ENCODE results near the gene ABCA2. TPM values are rescaled to one million over a fixed set of nuclear protein-coding genes. Genes with fewer than 3 reads are reported as not detected.

Gene ABCA2
- total and polyA plus RNA-seq, 2 donors, result 11.1 to 30.8 TPM

GRCh38 chr9:137025517-137025966 is 2.5 kb downstream of the ABCA2 start:
- DNase-seq (ENCODE audit: extremely low spot score), result no peak
- H3K4me3 ChIP-seq (ENCODE audit: low read depth, low read length), result no peak overlapping the region

GRCh38 chr9:137023583-137023991 is 4.5 kb downstream of the ABCA2 start:
- Histone ChIP-seq H3K4me3 (ENCODE audit: low read depth, low read length) (no peak overlapping the region), H3K36me3 (ENCODE audit: insufficient read depth) (no peaks in the 10 kb centered on the region), H3K4me1 (ENCODE audit: insufficient read depth) (no peaks in the 10 kb centered on the region), H3K27ac (ENCODE audit: low read depth) (no peak overlapping the region)
- no peak for DNase-seq (ENCODE audit: extremely low spot score)
- 79% methylated on average over 15 of the region's 15 CpGs for WGBS

More at GRCh38 chr9:137025517-137025966, 2.5 kb downstream of the ABCA2 start:
- no peak overlapping the region for H3K27ac ChIP-seq (ENCODE audit: low read depth)
- no peaks in the 10 kb centered on the region for H3K36me3 ChIP-seq (ENCODE audit: insufficient read depth)
- WGBS, result 81% methylated on average over 21 of the region's 21 CpGs
- H3K4me1 ChIP-seq (ENCODE audit: insufficient read depth), result no peaks in the 10 kb centered on the region

- Histone ChIP-seq H3K27ac (ENCODE audit: low read depth) (no peak overlapping the region), H3K36me3 (ENCODE audit: insufficient read depth) (no peaks in the 10 kb centered on the region), H3K4me3 (ENCODE audit: low read depth, low read length) (no peak overlapping the region), H3K4me1 (ENCODE audit: insufficient read depth) (no peaks in the 10 kb centered on the region)
- 79% methylated on average over 7 of the region's 7 CpGs for WGBS
- no peak for DNase-seq (ENCODE audit: extremely low spot score)
Measured at GRCh38 chr9:137023157-137023556, 4.9 kb downstream of the ABCA2 start.

GRCh38 chr9:137022662-137023008 is 5.4 kb downstream of the ABCA2 start:
- Histone ChIP-seq H3K36me3 (ENCODE audit: insufficient read depth) (no peaks in the 10 kb centered on the region), H3K4me3 (ENCODE audit: low read depth, low read length) (no peak overlapping the region), H3K27ac (ENCODE audit: low read depth) (no peak overlapping the region), H3K4me1 (ENCODE audit: insufficient read depth) (no peaks in the 10 kb centered on the region)
- WGBS, result 90% methylated on average over 23 of the region's 23 CpGs
- DNase-seq (ENCODE audit: extremely low spot score), result no peak

GRCh38 chr9:137021979-137022661 is 5.9 kb downstream of the ABCA2 start:
- no peaks in the 10 kb centered on the region for H3K36me3 ChIP-seq (ENCODE audit: insufficient read depth)
- H3K27ac ChIP-seq (ENCODE audit: low read depth), result no peak overlapping the region
- H3K4me1 ChIP-seq (ENCODE audit: insufficient read depth), result no peaks in the 10 kb centered on the region
- H3K4me3 ChIP-seq (ENCODE audit: low read depth, low read length), result no peak overlapping the region
- DNase-seq (ENCODE audit: extremely low spot score), result no peak
- 61% methylated on average over 30 of the region's 30 CpGs for WGBS

GRCh38 chr9:137021568-137021978 is 6.5 kb downstream of the ABCA2 start:
- Histone ChIP-seq H3K27ac (ENCODE audit: low read depth) (no peak overlapping the region), H3K4me3 (ENCODE audit: low read depth, low read length) (no peak overlapping the region), H3K4me1 (ENCODE audit: insufficient read depth) (no peaks in the 10 kb centered on the region), H3K36me3 (ENCODE audit: insufficient read depth) (no peaks in the 10 kb centered on the region)
- 94% methylated on average over 6 of the region's 6 CpGs for WGBS
- DNase-seq (ENCODE audit: extremely low spot score), result no peak

- no peak overlapping the region for H3K27ac ChIP-seq (ENCODE audit: low read depth)
- no peaks in the 10 kb centered on the region for H3K36me3 ChIP-seq (ENCODE audit: insufficient read depth)
- no peak for DNase-seq (ENCODE audit: extremely low spot score)
- 96% methylated on average over 32 of the region's 32 CpGs for WGBS
- H3K4me1 ChIP-seq (ENCODE audit: insufficient read depth), result no peaks in the 10 kb centered on the region
- H3K4me3 ChIP-seq (ENCODE audit: low read depth, low read length), result no peak overlapping the region
Measured at GRCh38 chr9:137020771-137021567, 7.1 kb downstream of the ABCA2 start.

- WGBS, result 91% methylated on average over 34 of the region's 34 CpGs
- peaks cover under 1% of the 10 kb centered on the region for H3K36me3 ChIP-seq (ENCODE audit: insufficient read depth)
- no peak overlapping the region for H3K27ac ChIP-seq (ENCODE audit: low read depth)
- no peak for DNase-seq (ENCODE audit: extremely low spot score)
- H3K4me3 ChIP-seq (ENCODE audit: low read depth, low read length), result no peak overlapping the region
- no peaks in the 10 kb centered on the region for H3K4me1 ChIP-seq (ENCODE audit: insufficient read depth)
Measured at GRCh38 chr9:137019891-137020683, 8.0 kb downstream of the ABCA2 start.

GRCh38 chr9:137018761-137019559 is 9.1 kb downstream of the ABCA2 start:
- WGBS, result 92% methylated on average over 36 of the region's 36 CpGs
- H3K27ac ChIP-seq (ENCODE audit: low read depth), result no peak overlapping the region

GRCh38 chr9:137017791-137018497 is 10.1 kb downstream of the ABCA2 start:
- H3K27ac ChIP-seq (ENCODE audit: low read depth), result no peak overlapping the region
- no peak overlapping the region for H3K4me3 ChIP-seq (ENCODE audit: low read depth, low read length)
- no peaks in the 10 kb centered on the region for H3K4me1 ChIP-seq (ENCODE audit: insufficient read depth)
- H3K36me3 ChIP-seq (ENCODE audit: insufficient read depth), result peaks cover 2% of the 10 kb centered on the region
- no peak for DNase-seq (ENCODE audit: extremely low spot score)
- 93% methylated on average over 45 of the region's 45 CpGs for WGBS

More at GRCh38 chr9:137018761-137019559, 9.1 kb downstream of the ABCA2 start:
- Histone ChIP-seq H3K36me3 (ENCODE audit: insufficient read depth) (peaks cover 2% of the 10 kb centered on the region), H3K4me1 (ENCODE audit: insufficient read depth) (no peaks in the 10 kb centered on the region), H3K4me3 (ENCODE audit: low read depth, low read length) (no peak overlapping the region)
- DNase-seq (ENCODE audit: extremely low spot score), result no peak

- WGBS, result 97% methylated on average over 28 of the region's 28 CpGs
- H3K36me3 ChIP-seq (ENCODE audit: insufficient read depth), result peaks cover 2% of the 10 kb centered on the region
Measured at GRCh38 chr9:137017071-137017470, 11.0 kb downstream of the ABCA2 start.

GRCh38 chr9:137016436-137016835 is 11.6 kb downstream of the ABCA2 start:
- no peak overlapping the region for H3K4me3 ChIP-seq (ENCODE audit: low read depth, low read length)
- H3K36me3 ChIP-seq (ENCODE audit: insufficient read depth), result peaks cover 2% of the 10 kb centered on the region
- no peaks in the 10 kb centered on the region for H3K4me1 ChIP-seq (ENCODE audit: insufficient read depth)
- no peak for DNase-seq (ENCODE audit: extremely low spot score)
- WGBS, result 96% methylated on average over 16 of the region's 16 CpGs
- H3K27ac ChIP-seq (ENCODE audit: low read depth), result no peak overlapping the region

More at GRCh38 chr9:137017071-137017470, 11.0 kb downstream of the ABCA2 start:
- Histone ChIP-seq H3K4me3 (ENCODE audit: low read depth, low read length) (no peak overlapping the region), H3K4me1 (ENCODE audit: insufficient read depth) (no peaks in the 10 kb centered on the region), H3K27ac (ENCODE audit: low read depth) (no peak overlapping the region)
- no peak for DNase-seq (ENCODE audit: extremely low spot score)

All from urinary bladder (tissue), 4 donors.